HG02798 (cell line): ENCODE measurements around the gene KLHL14.

Experiments used
- ATAC-seq: cut with Tn5 transposase; IDR thresholded peaks from one replicate; pipeline ENCODE4 v1.9.1; 2021; ENCODE audit warnings: mild to moderate bottlenecking; ENCODE audit not compliant: unreplicated experiment, poor library complexity

The KLHL14 gene

DNA sequence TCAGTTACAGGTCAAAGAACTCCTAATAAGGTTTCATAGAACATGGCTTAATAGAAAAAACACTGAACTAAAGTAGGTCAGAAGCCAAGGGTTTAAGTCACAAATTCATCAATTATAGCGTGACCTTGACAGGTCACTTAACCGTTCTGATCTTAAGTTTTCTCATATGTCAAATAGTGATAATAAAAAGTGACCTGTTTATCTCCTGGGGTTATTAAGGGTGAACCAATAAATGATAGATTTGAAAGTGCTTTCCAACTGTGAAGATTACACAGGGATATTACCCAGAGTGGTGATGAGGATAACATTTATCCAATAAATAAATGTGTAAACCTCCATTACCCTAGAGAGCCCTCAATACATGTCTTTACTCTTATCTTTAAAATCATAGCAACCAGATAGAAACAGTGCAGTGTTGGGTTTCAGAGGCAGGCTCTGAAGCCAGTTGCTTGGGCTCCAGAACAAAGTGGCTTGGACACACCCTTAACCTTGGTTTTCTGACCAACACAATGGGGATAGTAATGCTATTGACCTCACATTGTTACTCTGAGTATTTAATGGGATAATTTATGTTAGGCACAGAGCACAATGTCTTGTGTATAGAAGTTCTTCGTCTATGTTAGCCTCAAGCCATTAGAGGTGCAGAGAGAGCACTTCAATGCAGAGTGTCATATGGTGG lies 48.6 kb downstream of the KLHL14 start:
- ATAC-seq, result no peak

DNA sequence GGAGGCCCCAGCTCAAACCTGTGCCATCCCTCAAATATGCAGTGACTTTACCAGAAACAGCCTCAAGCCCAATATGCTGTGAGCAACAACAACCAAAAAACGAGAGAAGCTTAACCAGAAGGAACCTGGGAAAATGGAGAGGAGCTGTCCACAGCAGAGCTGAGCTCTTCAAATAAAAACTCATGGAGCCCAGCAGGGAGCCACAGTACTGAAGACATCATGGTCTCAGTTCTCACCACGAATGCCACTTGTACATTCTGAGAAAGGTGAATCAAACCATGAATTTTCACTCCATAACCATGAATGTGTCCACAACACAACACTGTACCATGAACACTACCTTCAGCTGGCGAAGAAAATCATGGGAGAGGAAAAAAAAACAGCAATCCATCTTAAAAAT lies 50.5 kb downstream of the KLHL14 start:
- ATAC-seq, result no peak

DNA sequence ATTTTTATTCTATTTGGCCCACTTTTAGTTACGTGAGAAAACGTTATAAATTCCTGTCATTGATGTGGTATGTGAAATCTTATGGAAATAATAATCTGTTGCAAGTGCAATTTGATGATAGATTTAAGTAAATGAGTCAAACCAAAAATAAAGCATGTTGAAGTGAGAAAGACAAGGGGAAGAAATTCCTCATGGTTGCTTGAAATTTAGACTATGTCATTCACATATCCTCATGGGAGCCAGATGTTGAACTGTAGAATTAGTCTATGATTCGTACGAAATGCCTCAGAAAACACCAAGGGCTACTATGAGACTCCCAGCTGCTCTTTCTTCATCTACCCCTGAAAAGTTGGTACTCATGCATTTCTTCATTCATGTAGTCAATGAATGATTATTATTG lies 55.7 kb downstream of the KLHL14 start:
- no peak for ATAC-seq

DNA sequence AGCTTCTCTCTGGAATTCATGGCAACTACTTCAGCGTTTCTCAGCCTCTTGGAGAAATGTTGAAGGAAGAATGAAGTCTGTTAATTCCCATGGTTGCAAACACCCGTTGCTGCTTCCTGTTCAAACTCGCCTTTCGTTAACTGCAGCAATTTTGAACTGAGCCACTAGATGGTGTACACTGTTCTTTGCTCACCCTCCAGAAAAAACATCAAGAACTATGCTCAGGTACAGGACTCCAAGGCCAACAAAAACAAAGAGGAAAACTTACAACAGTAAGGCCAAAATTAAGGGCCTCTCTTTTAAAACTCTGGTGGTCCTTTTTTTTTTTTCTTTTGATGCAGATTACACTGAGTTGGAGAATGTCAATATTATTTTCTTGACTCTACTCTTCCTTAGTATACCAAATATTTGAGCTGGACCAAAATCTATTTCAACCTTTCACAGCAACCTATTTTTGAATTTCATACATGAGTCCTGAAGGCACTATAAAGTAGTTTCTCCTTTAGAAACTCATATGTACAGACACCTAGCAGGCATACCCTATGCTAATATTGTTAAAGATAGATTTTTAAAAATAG lies 58.2 kb downstream of the KLHL14 start:
- peak; percentile 96 for ATAC-seq

DNA sequence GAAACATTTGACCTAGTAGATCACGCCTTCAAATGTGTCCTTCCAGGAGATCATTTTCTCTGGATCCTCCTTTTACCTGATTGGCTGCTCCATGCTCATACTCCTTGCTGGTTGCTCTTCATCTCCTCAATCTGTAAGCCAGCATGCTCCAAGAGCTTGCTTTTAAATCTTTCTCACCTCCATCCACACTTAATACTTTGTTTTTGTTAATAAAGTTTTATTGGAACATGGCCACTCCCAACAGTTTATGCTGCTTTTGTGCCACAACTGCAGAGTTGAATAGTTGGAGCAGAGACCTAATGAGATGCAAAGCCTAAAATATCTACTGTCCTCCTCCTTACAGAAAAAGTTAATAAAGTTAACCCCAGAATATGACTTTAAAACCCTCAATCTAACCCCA lies 60.0 kb downstream of the KLHL14 start:
- no peak for ATAC-seq

DNA sequence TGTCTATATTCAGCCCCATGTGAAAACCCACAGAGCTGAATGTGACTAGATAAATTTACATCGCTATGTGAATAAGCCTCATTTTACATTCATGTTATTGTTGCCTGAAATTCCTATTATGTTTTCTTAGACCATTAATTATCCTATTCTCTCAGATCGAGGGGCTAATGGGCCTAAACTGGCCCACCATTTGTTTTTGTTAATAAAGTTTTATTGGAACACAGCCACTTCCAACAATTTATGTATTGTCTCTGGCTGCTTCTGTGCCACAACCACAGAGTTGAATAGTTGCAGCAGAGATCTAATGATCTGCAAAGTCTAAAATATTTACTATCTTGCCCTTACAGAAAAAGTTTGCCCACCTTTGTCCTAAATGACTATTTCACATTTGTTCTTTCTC lies 61.0 kb downstream of the KLHL14 start:
- ATAC-seq, result no peak

DNA sequence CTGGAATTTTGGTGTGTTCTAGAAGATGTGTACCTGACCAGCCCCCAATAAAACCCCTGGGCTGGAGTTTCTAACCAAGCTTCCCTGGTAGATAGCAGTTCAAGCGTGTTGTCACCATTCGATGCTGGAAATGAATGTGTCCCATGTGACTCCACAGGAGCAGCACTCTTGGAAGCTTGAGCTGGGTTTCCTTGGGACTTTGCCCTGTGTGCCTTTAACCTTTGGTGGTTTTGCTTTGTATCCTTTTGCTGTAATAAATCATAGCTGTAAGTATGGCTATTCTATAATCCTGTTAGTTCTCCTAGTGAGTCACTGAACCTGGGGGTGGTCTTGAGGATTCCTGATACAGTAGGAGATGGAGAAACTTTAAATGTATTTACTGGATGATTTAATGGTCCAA lies 65.2 kb downstream of the KLHL14 start:
- no peak for ATAC-seq

DNA sequence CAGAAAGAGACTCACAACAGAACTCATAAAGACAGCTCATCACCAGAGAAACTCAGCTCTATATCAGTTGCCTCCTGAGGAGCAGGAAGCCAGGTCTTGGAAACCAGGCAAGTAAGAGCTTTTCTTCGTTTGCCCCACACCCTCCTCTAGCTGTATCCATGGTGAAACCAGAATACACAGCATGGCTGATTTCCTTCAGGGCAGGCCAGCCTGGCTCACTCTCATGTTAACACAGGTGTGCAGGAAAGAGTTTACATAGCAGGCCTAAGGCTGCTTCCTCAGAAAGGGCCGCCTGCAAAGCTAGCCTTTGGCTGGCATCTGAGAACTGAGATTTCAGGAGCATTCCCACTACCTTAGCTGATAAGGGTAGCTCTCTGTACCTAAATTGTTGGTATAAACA lies 65.7 kb downstream of the KLHL14 start:
- no peak for ATAC-seq

DNA sequence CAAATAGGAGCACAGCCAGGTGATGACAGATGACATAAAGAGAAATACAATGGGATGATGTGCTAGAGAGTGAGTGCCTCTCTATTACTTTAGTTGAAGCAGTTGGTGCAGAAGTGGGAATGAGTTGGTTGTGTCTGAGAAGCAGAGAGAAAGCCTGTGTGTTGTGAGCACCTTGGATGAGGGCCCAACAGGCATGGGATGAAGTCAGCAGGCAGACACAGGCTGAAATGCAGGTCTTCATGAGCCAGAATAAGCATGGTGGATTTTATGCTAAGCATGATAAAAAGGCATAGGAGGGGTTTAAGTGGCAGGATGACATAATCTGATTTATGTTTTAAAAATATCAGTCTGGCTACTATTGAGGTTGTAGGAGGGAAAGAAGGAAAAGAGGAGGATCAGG lies 71.5 kb downstream of the KLHL14 start:
- no peak for ATAC-seq

DNA sequence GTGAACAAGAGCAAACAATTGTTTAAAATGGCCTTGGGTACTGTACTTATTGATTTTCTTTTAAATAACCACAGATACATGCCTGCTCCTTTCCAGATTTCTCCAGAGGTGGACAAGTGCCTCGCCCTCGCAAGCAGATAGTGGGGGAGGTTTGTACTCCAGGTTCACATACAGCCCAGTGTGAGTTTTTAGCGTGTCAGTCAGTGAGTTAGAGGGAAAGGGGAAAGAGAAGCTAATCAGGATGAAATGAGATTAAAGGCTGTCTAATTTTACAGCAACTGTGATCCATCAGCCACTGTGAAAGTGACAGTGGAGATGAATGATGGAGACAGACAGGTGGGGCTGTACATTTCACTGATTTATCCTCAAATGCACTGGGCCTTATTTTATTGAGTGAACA lies 74.7 kb downstream of the KLHL14 start:
- ATAC-seq, result no peak

DNA sequence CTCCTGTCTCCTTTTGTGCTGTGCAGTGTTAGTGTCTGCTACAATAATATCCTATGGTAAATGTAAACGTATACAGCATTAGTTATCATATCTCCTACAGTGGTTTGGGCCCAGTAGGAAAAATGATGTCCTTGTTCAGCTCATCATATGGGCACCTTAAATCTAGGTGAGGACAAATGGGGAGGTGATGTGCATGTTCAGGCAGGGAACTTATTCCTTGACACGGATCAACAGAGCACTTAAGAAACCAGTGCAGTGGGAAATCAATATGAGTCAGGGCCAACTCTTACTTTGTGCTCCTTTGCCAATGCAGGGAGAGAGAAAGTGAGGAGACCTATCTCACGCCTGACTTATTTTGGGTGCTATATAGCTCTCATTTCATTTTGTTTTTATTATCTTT lies 76.4 kb downstream of the KLHL14 start:
- ATAC-seq, result no peak

DNA sequence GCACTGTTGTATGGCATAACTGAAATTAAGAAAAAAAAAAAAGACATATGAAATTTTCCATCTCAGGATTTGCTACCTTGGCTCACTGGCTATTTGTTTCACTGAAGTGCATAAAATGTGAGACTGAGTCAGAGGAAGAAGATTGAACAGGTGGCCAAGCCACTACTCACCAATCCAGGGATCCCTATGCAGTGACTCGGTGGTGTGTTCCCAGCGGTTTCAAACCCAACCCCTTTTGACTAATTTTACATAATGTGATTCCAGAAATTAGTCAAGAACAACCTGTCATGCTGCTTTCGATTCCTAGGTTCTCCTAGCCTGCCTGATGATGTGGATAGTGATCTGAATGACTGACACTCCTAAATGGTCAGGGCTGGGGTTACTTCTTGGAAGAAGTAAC lies 77.3 kb downstream of the KLHL14 start:
- ATAC-seq, result no peak

DNA sequence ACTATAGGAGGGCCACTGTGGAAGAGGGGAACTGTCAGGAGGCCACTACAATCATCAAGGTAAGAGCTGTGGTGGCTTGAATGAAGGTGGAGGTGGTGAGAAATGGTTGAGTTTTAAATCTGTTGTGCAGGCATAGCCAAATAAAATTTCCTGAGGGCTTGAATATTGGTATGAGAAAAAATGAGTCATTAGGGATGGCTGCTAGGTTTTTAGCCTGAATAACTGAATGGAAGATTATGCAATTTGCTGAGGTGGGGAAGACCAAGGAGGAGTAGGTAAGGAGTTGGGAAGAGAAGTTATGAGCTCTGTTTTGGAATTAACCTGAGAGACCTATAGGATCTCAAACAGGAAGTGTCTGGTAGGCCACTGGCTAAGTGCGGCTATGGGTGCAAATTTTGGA lies 84.0 kb downstream of the KLHL14 start:
- ATAC-seq, result no peak

DNA sequence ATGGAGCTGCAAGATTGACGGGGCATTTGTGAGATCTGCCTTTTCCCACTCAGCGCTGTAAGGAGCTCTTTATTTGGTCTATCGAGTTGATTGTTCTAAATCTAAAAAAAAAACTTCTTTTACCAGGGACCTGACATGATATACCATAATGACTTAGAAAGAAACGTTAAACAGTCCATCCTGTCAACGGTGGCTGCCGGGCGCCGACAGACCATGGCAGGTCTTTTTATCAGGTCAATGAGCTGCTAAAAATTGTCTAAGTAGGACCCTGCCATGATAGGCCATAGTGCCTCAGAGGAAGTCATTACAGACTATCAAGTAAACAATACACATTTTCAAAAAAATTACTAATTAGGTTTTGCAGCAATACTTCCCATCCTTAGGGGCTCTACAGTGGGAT lies 87.9 kb downstream of the KLHL14 start:
- no peak for ATAC-seq

DNA sequence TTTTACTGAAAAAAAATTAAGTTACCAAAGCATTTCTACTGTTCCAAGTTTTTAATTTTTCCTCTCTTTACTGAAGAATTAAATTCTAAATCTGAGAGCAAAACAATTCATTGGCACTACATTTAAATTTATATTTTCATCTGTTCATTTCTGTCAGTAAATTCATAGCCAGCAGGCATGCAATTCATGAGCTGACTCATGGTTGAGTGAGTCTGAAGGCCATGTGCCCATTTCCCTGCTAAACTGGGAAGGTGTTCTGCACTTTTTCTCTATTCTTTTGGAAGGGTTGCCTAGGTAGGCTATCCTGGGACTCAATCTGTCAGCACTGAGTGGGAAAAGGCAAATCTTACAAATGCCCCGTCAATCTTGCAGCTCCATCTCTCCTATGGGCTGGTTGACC lies 88.7 kb downstream of the KLHL14 start:
- no peak for ATAC-seq

DNA sequence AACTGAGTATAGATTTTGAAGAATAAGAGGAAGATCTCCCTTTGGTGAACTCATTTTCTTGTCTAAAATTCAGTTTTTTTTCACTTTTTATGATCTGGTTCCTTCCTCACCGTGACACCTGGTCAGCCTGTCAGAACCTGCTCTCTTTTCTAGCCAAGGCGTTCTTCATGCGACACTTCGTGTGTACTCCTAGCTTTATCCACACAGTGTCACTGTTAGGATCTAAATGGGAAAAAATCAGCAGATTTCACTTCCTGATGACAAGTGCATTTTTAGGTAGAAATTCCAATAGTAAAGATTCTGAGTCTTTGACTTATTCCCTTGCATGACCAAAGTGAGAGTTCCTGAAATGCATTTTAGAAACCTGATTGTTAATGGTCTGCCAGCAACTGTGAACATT lies 89.8 kb downstream of the KLHL14 start:
- no peak for ATAC-seq

DNA sequence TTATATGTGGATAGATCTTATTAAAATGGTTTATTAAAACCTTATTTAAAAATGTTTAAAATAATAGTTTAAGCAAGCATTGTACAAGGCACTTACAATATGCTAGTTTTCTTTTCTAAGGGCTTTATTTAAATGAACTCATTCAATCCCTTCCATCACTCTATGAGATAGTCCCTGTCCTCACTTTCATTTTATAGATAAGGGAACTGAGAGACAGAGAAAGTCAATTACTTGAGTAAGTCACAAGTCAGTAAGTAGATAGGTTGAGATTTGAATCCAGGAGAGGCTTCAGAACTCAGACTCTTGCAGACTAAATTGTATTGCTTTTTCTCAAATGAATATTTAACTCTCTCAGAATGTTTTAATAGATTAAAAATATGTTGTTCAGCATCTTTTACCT lies 95.2 kb downstream of the KLHL14 start:
- no peak for ATAC-seq

DNA sequence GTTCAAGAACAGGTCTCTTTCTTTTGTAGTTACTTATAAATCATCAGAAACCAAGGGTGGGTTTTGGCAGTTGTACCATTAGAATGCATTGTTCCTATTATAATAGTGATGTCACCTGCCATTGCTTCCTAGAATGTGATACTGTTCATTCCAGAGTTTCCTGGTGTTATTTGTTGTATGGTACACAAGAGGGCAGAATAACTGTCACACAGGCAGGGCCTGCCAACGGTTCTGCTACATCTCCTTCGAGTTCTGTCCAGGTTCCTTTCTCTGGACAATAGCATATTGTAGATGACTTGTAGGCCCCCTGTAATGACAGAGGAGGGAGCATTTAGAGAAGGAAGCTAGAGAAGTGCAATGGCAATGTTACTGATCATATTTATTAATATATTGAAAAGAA lies 98.3 kb downstream of the KLHL14 start:
- ATAC-seq, result no peak

DNA sequence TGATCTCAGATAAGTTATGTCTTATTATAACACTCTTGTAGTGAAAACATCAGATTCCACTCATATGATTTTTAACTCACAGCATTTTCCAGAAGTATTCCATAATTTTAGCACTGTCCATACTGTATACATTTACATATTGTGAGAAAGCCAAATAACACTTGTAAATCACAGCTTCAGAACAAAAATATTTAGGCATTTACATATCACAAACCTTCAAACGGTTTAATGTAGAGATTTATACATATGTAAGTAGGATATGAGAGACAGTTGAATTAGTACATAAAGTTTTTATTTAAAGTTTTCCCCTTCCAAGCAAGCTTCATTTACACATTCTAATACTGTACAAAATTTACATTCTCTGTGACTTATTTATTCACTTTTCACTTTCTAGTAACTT lies 100.4 kb downstream of the KLHL14 start:
- no peak for ATAC-seq

DNA sequence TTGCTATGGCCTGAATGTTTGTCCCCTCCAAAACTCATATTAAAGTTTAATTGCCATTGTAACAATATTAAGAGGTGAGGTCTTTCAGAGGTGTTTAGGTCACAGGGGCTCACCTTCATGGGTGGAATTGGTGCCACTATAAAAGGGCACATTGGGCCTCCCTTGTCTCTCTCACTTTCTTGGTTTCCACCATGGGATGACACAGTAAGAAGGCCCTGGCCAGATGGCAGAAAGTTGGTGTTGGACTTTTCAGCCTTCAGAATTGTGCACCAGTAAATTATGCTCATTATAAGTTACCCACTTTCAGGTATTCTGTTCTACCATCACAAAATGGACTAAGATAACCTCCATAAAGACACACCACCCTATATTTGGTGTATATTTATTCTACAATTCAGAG lies 102.1 kb downstream of the KLHL14 start:
- ATAC-seq, result no peak

DNA sequence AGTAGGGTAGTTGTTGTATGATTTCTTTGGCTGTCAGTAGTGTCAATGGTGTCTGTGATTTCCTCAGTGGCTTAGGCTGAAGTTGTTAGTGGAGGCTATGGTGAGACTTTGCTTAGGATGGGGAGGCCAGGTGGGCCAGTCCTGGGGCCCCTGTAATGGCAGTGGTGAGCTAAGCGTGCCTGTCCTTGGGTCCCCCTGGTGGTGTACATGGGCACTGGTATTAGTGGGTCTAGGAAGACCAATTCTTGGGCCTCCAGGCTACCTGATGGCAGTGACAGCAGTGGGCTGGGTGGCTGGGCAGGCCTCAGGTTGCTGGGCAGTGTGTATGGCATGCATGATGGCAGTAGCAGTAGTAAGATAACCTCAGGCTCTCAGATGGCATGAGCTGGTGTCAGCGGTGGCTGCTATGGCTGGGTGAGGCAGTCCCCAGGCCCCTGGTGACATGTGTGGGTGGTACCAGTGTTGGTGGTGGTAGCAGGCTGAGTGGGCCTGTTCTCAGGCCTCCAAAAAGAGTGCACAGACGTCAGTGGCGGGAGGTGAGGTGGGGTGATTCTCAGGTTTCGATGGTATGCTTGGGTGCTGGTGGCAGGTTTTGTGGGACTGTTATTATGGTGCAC lies 103.2 kb downstream of the KLHL14 start:
- ATAC-seq, result no peak

DNA sequence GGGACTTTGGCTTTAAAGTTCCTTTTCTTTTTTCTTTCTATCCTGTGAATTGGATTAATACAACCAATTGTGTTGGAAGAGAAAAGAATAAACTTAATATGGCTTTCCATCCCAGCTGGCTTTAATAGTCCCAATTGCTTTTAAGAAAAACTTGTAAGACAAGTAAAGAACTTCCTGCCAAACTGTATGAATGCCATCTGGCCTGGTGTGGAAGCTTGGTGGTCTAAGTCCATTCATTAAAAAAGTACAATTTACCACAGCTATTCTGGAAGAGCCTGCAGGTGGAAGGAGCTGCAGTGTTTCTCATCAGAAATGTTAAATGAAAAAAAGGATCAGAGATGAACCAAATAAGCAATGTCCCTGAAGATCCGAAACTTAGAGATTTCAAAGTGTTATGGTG lies 103.9 kb downstream of the KLHL14 start:
- no peak for ATAC-seq
